ENCODE data around the gene FABP6. TPM values are rescaled to one million over a fixed set of nuclear protein-coding genes. Genes with fewer than 3 reads are reported as not detected.
A peak's percentile ranks its signal among the peaks of the same experiment; 100 is the strongest.

Gene FABP6
- total and polyA plus RNA-seq, 2 donors from 2014 or later, result not detected

GRCh38 chr5:160270704-160271103 is 41.4 kb downstream of the FABP6 start:
- peak in 1 of 5 donors; percentile 41 for DNase-seq
- no peaks in the 10 kb centered on the region for H3K27me3 ChIP-seq (ENCODE audit: control insufficient read depth, insufficient read depth, low read length)
- no peaks in the 10 kb centered on the region for H3K9me3 ChIP-seq (ENCODE audit: control insufficient read depth in 2 of 3, insufficient read depth in 1 of 3, low read length in 3 of 3)
- no peak for FAIRE-seq
- H3K4me1 ChIP-seq (ENCODE audit: control insufficient read depth in 2 of 3, insufficient read depth in 2 of 3, low read depth in 1 of 3, low read length in 3 of 3), result peaks cover 5 to 19% (median 9%) of the 10 kb centered on the region in 3 donors
- H3K27ac ChIP-seq (ENCODE audit: low read depth in 2 of 2, low read length in 2 of 2), result no peak overlapping the region
- no peaks in the 10 kb centered on the region for H3K36me3 ChIP-seq (ENCODE audit: control insufficient read depth in 2 of 3, insufficient read depth in 3 of 3, low read length in 3 of 3)
- no peak for TF ChIP-seq CTCF (IDR thresholded peaks at IDR 0.05; ENCODE audit: borderline replicate concordance, extremely low read depth, insufficient read depth)
- intact Hi-C loops (cut with DNase I), result no loop called here
- no peak overlapping the region for H3K4me3 ChIP-seq (ENCODE audit: low read length in 3 of 3)
- peak overlapping the region in 1 of 3 donors; percentile 16 for H3K9ac ChIP-seq (ENCODE audit: low read length in 3 of 3)

GRCh38 chr5:160271396-160271795 is 42.1 kb downstream of the FABP6 start:
- intact Hi-C loops (cut with DNase I), result no loop called here
- no peaks in the 10 kb centered on the region for H3K36me3 ChIP-seq (ENCODE audit: control insufficient read depth in 2 of 3, insufficient read depth in 3 of 3, low read length in 3 of 3)
- H3K9ac ChIP-seq (ENCODE audit: low read length in 3 of 3), result no peak overlapping the region
- no peak for FAIRE-seq
- H3K27me3 ChIP-seq (ENCODE audit: control insufficient read depth, insufficient read depth, low read length), result no peaks in the 10 kb centered on the region
- peak; percentile 54 to 87 (median 72) for DNase-seq
- H3K27ac ChIP-seq (ENCODE audit: low read depth in 2 of 2, low read length in 2 of 2), result peak overlapping the region in 1 of 2 donors; percentile 2
- H3K9me3 ChIP-seq (ENCODE audit: control insufficient read depth in 2 of 3, insufficient read depth in 1 of 3, low read length in 3 of 3), result no peaks in the 10 kb centered on the region
- no peak for TF ChIP-seq CTCF (IDR thresholded peaks at IDR 0.05; ENCODE audit: borderline replicate concordance, extremely low read depth, insufficient read depth)
- peaks cover 5 to 19% (median 9%) of the 10 kb centered on the region in 3 donors for H3K4me1 ChIP-seq (ENCODE audit: control insufficient read depth in 2 of 3, insufficient read depth in 2 of 3, low read depth in 1 of 3, low read length in 3 of 3)
- H3K4me3 ChIP-seq (ENCODE audit: low read length in 3 of 3), result no peak overlapping the region

- no peaks in the 10 kb centered on the region for H3K36me3 ChIP-seq (ENCODE audit: control insufficient read depth in 2 of 3, insufficient read depth in 3 of 3, low read length in 3 of 3)
- H3K4me1 ChIP-seq (ENCODE audit: control insufficient read depth in 2 of 3, insufficient read depth in 2 of 3, low read depth in 1 of 3, low read length in 3 of 3), result peaks cover 5 to 19% (median 6%) of the 10 kb centered on the region in 3 donors
- peak overlapping the region in 1 of 2 donors; percentile 20 for H3K27ac ChIP-seq (ENCODE audit: low read depth in 2 of 2, low read length in 2 of 2)
- no peaks in the 10 kb centered on the region for H3K27me3 ChIP-seq (ENCODE audit: control insufficient read depth, insufficient read depth, low read length)
- no peak overlapping the region for H3K9ac ChIP-seq (ENCODE audit: low read length in 3 of 3)
- H3K9me3 ChIP-seq (ENCODE audit: control insufficient read depth in 2 of 3, insufficient read depth in 1 of 3, low read length in 3 of 3), result no peaks in the 10 kb centered on the region
- H3K4me3 ChIP-seq (ENCODE audit: low read length in 3 of 3), result no peak overlapping the region
- DNase-seq (peak in 2 of 5 donors; percentile 56 to 64), FAIRE-seq (no peak)
- intact Hi-C loops (cut with DNase I), result no loop called here
- TF ChIP-seq CTCF (IDR thresholded peaks at IDR 0.05; ENCODE audit: borderline replicate concordance, extremely low read depth, insufficient read depth), result no peak
Observed at GRCh38 chr5:160271836-160272235, 42.5 kb downstream of the FABP6 start.

GRCh38 chr5:160272264-160272663 is 43.0 kb downstream of the FABP6 start:
- DNase-seq (peak in 1 of 5 donors; percentile 45), FAIRE-seq (no peak)
- Histone ChIP-seq H3K9ac (ENCODE audit: low read length in 3 of 3) (no peak overlapping the region), H3K36me3 (ENCODE audit: control insufficient read depth in 2 of 3, insufficient read depth in 3 of 3, low read length in 3 of 3) (no peaks in the 10 kb centered on the region), H3K9me3 (ENCODE audit: control insufficient read depth in 2 of 3, insufficient read depth in 1 of 3, low read length in 3 of 3) (no peaks in the 10 kb centered on the region), H3K27me3 (ENCODE audit: control insufficient read depth, insufficient read depth, low read length) (no peaks in the 10 kb centered on the region), H3K4me1 (ENCODE audit: control insufficient read depth in 2 of 3, insufficient read depth in 2 of 3, low read depth in 1 of 3, low read length in 3 of 3) (peaks cover 5 to 19% (median 6%) of the 10 kb centered on the region in 3 donors), H3K4me3 (ENCODE audit: low read length in 3 of 3) (no peak overlapping the region), H3K27ac (ENCODE audit: low read depth in 2 of 2, low read length in 2 of 2) (no peak overlapping the region)
- TF ChIP-seq CTCF (IDR thresholded peaks at IDR 0.05; ENCODE audit: borderline replicate concordance, extremely low read depth, insufficient read depth), result no peak
- intact Hi-C loops (cut with DNase I), result no loop called here
